Stimulated activated CD8-positive, alpha-beta memory T cell treated with anti-CD3 and anti-CD28 coated beads, Interleukin-4, amount 100 ng/mL, for 24 hours (primary cell): ENCODE results near the gene FNIP2.

Experiments used
- DNase-seq: peaks from one replicate; pipeline ENCODE4 v3.0.0-alpha.2; 2020; ENCODE audit warnings: low read depth

Gene FNIP2

DNA sequence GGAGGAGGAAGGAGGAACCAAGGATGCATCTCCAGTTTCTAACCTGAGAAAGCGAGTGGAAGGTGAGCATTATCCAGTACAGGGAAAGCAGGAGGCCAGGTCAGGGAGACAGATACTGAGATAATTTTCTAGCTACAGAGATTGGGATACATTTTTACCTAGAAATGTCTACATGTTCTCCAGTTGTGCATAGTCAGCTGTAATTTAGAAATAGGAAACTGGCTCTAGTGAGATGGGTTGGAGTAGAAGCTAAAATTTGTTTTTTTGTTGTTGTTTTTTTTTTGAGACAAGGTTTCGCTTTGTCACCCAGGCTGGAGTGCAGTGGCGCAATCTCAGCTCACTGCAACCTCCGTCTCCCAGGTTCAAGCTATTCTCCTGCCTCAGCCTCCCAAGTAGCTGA lies 71.3 kb downstream of the FNIP2 start:
- no peak for DNase-seq

DNA sequence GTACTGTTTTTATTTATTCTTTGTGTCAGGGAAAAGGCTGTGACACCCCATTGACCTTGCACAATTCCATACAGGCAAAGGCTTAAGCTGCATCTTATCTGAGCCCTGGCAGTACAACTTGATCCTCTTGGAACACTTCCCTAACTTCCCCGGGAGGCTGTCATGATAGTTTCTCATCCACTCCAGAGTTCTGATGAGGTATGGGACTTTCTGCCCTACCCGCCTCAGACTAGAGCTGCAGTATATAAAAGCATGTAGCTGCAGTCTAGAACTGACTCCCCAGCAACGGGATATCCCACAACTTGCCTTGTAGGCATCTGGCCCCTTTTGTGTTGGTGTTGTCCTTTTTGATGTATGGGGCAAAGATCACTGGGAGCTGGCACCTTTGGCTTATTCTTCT lies 72.7 kb downstream of the FNIP2 start:
- DNase-seq, result no peak

DNA sequence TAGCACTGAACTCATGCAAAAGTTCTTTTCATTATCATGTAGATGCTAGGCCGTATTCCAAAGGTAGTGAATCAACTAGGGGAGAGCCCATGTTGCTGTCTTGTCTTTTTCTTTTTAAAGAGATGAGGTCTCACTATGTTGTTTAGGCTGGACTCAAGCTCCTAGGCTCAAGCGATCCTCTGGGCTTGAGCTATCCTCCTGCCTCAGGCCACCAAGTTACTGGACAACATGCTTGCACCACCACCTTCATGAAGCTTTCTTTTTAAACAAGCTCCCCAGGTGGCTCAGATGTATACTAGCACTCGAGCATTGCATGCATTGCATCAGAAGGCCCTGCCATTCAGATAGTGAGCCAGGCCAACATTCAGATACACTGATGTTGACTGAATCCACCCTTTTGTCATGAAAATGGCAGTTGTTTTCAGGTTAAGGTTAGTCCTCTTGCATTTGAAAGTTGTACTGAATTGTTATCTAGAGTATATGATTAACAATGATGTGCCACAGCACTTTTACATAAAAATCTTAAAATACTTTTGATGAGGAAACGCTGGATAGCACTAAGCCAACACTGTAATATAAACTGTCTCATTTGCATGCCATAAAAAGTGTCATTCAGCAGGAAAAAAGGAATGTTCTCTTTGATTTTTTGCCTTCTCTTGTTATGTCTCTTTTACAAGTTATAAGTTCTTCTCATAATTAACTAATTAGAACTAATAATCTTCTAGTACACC lies 76.7 kb downstream of the FNIP2 start:
- no peak for DNase-seq

DNA sequence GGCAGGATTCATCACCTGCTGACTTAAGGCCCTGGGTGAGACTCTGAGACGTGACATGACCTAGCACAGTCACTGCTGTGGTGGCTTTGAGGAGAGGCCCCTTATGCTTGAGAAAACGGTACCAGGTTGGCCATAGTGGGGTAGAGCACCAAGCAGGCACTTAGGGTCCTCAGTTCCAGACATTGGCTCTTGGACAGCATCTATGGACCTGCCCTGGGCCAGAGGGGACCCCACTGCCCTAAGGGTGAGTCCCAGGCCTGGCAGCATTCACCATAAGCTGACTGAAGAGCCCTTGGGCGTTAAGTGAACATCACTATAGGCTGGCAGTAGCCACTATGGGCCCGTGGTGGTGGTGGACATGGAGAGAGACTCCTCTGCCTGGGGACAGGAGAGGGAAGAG lies 78.7 kb downstream of the FNIP2 start:
- DNase-seq, result no peak

DNA sequence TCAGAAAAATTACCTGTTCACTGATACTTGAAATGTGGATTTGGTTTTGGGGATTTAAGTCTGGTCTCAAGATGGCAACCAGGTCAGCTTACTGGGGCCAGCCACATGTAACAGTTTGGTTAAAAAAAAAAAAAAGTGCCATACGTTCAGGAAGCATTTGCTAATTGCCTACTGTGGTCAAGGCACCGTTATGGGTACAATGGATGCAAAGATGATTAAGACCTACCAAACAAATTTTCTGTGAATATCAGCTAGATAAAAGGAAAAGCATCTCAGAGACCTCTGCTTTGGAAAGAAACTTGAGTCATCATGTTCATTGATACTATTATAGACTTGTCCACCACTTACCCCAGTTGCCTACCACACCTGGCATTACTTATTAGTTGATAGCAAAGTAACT lies 80.9 kb downstream of the FNIP2 start:
- DNase-seq, result no peak

DNA sequence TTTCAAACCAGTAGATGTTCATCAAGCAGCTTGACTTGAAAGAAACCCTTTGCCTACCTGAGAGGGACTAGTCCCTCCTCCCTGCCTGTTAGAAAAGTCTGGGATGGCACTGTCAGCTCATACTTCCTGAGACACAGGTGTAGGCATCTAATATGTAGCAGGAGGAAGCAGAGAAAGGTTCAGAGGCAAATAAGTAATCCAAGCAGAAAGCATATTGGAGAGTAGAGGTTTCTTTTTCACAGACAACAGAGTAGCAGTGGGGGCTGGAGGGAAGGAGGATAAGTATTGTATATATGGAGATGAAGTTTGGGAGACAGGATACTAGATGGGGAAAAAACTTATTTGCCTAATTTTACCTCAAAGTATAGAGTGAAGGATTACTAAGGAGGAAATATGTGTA lies 81.5 kb downstream of the FNIP2 start:
- no peak for DNase-seq

DNA sequence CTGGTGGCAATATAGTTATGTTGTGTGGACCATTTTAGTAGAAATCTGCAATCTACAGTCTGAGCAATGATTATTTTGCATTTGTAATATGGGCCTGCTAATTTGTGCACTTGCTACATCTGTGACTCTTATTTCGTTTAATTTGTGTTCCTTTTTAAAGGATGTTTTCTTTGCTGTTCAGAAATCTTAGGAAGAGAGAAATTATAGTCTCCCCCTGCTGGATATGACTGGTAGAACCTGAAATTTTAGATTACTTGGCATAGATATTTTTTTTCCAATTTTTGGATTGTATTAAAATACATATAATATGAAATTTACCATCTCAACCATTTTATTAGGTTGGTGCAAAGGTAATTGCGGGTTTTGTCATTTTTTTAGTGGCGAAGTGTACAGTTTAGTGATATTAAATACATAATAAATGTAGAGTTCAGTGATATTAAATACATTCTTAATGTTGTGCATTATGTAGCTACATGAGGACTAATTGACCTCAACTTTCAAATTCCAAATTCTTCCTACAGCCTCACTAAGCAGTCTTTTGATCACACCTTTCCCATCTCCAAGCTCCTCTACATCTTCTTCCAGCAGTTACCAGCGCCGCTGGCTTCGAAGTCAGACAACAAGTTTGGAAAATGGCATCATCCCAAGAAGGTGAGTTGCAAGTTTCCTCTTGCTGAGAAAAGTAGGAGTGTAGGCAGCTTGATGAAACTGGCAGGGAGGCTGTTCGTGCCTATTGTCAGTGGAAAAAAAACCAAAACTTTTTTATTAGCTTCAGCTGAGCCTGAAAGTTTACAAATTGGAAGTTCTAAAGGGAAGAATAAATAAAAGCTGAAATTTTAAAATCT lies 82.2 kb downstream of the FNIP2 start:
- no peak for DNase-seq

DNA sequence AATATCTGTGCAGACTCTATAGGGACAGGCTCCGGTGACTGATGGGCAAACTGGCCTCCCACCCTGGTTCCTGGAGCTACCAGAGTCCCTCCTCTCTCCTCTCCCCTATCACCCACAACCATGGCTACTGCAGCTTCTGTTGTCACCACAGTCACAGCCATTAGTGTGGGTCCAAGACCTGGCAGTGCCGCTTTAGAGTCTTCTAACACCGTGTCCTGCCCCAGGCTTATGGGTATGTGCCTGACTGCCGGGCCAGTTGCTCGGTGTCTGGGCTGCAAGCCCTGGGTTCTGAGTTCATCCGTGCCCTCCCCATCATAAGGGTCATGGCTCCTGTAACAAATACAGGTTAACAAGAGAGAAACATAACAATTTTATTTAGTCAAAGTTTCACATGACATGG lies 85.4 kb downstream of the FNIP2 start:
- DNase-seq, result no peak

DNA sequence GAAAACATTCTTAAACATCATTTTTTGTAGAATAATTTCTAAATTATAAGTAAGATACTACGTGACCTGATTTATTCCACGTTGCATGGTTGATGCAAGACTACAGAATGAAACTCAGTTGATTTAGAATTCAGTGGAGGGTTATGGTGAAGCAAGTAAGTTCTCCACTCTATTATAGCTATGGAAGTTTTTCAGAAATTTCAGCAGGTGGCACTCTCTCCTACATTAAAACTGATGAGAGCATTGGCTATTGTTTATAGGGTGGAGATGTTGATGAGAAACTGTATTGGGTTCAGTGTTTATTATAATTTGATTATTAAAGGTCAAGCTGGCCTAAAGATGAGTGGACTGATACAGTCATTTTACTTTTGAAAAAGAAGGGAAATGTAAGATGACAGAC lies 88.0 kb downstream of the FNIP2 start:
- no peak for DNase-seq

DNA sequence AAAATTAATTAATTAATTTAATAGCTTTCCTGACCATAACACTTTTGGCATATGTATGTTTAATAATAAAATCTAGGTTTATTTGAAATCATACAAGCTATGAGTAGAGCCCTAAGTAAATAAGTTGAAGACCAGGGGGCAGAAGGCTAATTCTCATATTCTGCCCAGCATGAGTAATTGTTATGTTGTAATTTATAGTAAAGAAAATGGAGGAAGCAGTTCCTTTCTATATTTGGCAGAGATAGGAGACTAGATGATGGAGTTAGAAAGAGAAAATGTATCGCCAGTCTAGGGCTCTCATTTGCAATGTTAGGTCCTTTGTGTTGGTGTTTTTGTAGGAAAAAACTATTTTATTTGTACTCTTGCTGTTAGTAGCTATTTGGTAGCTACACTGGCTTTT lies 89.1 kb downstream of the FNIP2 start:
- no peak for DNase-seq

DNA sequence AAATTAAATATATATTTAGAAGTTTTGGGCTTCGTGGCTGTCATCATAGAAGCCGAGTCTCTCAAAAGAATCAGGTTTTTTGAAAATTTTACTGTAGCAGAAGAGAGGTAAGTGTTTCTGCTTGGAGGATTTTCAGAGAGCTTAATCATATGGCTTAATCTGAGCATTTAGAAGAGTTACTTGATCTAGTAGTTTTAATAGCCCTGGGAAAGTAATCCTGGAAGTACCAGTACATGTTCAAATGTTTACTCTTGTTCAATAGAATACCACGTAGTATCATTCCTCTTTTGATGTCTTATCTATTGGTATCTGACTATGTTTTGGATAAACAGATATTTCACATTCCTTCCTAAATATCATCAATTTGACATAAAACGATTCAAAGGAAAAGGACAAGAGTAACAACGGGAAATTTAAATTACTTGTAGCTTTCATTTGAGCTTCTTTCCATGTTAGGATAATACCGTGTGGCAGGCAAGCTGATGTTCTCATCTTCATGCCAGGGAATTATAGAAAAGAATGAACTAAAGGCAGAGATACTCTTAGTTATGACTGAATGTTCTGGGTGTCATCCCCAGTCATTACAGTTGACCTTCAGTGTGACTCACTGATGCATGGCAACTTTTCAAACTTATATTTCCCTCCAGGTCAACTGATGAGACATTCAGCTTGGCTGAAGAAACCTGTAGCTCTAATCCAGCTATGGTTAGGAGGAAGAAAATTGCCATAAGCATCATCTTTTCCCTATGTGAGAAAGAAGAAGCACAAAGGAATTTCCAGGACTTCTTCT lies 89.8 kb downstream of the FNIP2 start:
- no peak for DNase-seq

DNA sequence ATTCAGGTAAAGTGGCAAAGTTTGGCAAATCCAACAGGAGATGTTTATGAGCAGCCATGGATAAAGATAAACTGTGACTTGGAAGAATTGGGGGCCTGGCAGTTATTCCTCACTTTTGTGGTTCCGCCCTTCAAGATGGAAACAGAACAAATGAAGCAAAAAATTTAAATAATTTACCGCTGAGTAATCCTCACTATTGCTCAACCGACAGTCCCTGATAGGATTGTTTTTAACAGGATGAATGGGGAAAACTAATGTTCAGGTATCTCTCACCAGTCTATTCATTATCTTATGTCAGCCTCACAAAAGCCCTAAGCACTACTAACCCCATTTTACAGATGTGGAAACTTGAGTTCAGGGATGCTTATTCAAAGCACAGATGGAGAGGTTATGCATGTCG lies 90.8 kb downstream of the FNIP2 start:
- no peak for DNase-seq

DNA sequence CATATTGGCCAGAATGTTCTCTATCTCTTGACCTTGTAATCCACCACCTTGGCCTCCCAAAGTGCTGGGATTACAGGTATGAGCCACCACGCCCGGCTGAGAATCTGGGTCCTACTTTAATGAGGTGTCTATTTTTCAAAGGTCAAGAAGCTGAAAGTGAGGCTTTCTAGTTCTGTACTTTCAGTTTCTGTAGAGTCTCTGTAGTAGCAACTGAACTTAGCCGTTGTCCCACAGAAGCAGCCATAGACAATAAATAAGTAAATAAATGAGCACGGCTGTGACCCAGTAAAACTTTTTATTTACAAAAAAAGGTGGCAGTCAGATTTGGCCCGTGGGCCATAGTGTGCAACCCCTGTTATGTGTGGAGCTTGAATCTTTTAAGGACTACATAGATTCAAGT lies 92.0 kb downstream of the FNIP2 start:
- DNase-seq, result no peak

DNA sequence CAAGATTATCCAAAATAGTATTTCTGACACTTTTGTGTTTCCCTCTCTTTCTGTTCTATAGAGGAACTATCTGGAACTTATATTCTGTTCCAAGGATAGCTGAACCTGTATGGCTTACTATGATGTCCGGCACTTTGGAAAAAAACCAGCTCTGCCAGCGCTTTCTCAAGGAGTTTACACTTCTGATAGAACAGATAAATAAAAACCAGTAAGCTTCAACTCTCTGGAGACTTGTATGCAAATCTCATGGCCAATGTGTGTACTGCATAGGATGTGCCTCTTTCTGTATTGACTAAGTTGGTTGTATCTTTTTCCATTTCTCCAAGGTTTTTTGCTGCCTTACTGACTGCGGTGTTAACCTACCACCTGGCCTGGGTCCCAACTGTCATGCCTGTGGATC lies 92.5 kb downstream of the FNIP2 start:
- DNase-seq, result no peak

DNA sequence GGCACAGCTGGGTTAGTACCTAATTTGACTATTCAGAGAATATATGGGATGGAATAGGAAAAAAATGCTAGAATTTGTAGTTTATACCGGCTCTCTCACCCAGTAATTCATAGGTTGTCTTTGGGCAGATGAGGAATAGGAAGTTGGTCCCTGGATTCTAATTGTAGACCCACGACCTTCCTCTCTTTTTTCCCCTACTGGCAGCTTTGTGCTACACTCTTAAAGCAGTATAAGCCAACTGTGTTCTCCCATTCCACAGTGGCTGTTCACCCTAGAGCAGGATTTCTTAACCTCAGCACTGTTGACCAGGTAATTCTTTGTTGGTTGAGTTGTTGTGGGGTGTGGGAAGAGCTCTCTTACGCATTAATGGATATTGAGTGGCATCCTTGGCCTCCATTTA lies 92.9 kb downstream of the FNIP2 start:
- no peak for DNase-seq

DNA sequence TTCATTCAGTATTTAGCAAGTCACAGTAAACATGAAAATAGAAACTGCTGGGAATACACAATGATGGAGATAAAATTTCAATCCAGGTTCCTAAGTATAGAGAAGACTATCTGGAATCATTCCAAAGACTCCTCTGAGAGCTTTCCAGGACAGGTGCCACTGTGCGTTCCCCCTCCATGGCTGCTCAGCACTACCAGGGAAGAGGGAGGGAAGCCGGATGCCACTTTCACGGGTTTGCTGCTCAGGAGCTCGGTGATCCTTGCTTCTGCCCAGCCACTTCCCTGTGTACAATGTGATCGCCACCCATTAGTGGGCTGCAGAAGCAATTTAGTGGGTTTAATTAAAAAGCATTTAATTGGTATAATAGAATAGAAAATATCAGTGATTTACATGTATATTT lies 94.5 kb downstream of the FNIP2 start:
- no peak for DNase-seq

DNA sequence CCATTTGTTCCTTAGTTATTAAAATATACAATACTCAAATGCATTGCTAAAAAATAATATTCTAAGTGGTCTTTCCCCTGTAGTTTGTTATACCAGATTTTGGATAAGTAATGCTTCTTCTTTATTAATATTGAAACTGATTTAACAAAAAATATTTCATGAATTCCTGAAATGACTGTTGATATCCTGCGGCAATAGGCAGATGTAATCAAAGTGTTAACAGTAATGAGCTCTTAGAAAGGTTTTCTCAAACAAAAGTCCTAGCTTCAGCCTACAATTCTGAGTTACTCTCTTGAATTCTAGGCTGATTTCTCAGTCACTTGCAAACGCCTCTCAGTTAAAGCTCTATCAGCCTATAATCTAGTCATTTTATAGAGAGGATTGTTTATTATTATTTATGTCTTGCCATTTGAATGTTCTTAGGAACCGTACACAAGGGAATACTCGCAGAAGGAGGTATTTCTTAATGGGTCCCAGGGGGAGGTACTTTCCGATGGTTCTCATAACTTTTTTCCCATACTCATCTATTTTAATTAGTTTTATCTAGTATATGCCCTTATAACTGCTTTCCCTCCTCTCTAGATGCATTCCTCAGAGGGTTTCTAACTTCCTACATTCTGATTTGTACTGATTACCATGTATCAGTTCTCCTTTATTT lies 96.8 kb downstream of the FNIP2 start:
- DNase-seq, result no peak

DNA sequence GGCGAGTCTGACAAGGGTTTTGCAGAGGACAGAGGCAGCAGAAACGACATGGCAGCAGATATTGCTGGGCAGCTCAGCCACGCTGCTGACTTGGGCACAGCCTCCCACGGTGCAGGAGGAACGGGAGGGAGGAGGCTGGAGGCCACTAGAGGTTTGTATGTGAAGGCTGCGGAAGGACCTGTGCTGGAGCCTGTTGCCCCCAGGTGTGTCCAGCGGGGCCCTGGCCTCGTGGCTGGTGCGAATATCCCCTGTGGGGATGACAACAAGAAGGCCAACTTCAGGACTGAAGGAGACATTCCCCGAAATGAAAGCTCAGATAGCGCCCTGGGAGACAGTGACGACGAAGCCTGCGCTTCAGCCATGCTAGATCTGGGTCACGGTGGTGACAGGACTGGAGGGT lies 100.2 kb downstream of the FNIP2 start:
- DNase-seq, result no peak

DNA sequence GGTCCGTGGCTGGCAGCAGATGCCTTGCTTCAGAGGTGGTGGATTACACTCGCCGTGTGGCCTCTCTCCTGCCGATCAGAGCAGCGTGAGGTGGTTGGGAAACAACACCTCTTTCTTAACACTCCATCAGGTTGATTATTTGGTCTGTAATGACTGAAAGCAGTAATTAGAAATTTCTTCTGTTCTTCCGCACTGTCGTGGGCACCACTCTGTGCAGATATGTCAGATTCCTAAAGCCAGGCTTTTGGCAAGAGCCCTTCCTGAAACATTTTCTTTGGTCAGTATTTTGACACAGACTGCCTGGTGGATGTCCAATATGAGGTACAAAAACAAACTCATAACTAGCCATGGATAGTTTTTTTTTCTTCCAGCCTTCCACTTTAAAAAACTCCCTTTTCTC lies 100.9 kb downstream of the FNIP2 start:
- DNase-seq, result no peak

DNA sequence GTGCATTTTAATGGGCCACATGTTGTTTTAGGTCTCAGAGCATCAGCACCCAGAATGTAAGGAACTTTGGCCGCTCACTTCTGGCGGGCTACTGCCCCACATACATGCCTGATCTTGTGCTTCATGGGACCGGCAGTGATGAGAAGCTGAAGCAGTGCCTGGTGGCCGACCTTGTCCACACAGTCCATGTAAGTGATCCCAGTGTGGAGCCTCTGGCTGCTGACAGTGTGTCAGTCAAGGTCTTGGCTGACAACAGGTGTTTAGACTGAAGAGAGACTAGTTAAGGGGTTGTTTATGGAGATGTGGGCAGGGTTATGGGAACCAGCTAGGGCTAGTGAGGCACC lies 101.4 kb downstream of the FNIP2 start:
- no peak for DNase-seq

DNA sequence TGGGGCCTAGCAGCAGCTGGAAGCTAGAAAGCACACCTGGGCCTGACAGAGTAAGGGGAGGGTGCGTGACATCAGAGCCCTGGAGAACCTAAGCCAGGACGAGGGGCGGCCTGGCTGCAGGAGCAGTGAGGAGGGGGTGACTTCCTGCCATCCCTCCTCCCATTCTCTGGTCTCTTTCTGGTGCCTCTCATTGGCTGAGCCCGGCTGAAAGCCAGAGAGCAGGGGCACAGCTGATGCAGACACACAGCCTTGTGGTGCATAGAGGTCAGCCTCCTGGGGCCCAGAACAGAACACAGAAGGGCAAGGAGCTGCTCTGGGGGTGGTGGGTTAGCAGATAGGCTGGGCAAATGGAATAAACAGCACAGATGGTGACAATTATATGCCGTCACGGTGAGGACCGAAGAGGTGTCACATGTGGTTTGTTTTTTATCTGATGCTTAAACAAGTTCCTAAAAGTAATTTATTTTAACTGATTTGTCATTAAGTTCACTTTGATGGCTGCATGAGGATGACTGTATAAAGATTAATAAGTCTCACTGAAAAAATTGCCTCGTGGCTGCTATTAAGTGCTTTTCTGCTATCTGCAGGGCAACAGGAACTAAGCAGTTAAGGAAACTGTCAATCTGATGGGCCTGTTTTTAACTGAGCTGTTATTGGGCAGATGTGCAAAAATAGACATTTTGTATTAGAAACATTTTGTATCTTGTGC lies 102.0 kb downstream of the FNIP2 start:
- DNase-seq, result no peak

DNA sequence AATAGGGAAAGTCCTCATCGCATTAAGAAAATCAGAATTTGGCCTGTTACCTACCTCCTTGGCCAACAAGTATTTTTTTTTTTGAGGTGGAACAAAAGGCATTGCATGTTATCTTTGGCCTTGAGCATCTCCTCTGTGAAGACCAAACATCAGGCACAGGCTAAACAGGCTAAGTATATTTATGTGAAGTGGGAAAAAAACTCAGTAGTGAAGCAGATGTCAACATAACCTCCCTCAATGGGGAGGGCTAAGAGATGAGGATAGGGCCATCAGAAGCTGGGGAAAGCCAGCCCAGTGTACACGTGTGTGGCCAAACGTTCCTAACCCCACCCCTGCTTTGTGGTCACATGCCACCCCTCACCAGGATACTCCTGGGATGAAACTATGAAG lies 102.5 kb downstream of the FNIP2 start:
- no peak for DNase-seq
